Skin of body (tissue), 2 donors: ENCODE results near the gene GUCY2D. TPM values are rescaled to one million over a fixed set of nuclear protein-coding genes. Genes with fewer than 3 reads are reported as not detected.
A peak's percentile ranks its signal among the peaks of the same experiment; 100 is the strongest.
"Not testable (repeated sequence)": the region's sequence is repeated elsewhere in the genome, so short reads cannot be mapped to it uniquely, and the experiment has no call there.

ENCODE experiments used
- DNase-seq: peaks from one replicate; lab custom pipeline; 2025; lab: John Stamatoyannopoulos, UW
- total RNA-seq: library from RNA; depleted of rRNA; stranded (reverse); fragments of >200 nt; gene quantifications from one replicate; pipeline ENCODE4 v1.2.3, GENCODE V29; 2014

Gene GUCY2D
- 0.39 TPM for total RNA-seq

DNA sequence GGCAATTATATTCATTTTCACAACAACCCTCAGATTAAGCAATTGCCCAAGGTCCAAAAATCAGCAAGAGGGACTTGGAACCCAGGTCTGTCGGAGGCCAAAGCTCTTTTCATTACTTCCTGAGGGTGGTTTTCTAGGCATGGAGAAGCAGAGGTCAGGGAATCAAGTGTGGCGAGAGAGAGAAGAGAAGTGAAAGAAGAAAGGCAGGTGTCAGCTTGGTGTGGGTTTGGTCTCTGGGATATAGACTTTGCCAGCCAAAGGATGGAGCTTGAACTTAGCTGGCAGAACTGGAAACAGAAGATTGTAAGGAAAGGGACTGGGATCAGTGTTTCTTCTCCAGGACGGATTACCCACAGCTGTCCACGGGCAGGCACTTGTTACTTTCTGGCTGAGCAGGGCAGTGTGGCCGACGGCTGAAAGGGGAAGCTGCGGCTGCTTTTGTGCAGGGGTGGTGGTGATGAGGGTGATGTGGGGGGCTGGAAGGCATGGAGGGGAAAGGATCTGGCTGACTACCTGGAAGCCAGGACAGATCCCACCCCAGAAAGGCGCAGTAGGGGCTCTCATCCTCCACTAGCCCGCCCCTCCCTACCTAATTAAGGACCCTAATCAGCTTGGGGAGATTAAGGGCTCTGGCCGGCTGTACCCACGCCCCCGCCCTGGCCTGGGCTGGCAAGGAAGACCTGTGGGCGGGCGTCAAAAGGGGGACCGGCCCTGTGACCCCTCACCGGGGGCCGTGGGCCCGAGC lies at the start of gene GUCY2D:
TSS of gene GUCY2D (plus strand) at position 640 of the 745 bp plus-strand sequence. CDS start 433 bp downstream, outside the sequence.
- DNase-seq, result no peak

DNA sequence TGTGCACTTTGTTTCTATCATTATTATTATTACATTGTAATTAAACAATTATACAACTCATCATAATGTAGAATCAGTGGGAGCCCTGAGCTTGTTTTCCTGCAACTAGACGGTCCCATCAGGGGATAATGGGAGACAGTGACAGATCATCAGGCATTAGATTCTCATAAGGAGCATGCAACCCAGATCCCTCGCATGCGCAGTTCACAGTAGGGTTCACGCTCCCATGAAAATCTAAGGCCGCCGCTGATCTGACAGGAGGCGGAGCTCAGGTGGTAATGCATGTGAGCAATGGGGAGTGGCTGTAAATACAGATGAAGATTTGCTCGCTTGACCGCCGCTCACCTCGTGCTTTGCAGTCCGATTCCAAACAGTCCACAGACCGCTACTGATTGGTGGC lies 49.1 kb upstream of the GUCY2D start:
- not testable (repeated sequence) for DNase-seq

GRCh38 chr17:7955414-7956227 lies 46.8 kb upstream of the GUCY2D start:
- no peak for DNase-seq

DNA sequence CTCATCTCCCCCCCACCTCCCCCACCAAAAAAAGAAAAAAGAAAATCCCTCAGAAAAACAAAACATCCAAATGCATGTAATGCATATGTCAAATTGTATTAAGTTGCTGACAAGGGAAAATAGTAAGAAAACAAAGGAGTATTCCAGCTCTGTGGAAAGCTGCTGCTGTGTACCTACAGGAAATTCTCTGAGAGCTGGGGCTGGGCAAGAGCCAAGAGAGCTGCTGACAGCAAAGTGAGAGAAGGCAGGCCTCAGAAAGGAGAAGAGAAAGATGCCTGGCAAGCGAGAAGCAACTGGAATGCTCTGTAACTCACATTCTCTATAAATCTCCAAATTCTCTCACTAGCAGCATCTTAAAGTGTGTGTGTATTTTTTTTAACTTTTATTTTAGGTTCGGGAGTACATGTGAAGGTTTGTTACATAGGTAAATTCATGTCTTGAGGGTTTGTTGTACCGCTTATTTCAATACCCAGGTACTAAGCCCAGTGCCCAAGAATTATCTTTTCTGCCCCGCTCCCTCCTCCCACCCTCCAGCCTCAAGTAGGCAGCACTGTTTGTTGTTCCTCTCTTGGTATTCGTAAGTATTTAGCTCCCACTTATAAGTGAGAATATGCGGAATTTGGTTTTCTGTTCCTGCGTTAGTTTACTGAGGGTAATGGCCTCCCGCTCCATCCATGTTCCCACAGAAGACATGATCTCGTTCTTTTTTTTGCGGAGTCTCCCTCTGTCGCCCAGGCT lies 46.0 kb upstream of the GUCY2D start:
- DNase-seq, result no peak

DNA sequence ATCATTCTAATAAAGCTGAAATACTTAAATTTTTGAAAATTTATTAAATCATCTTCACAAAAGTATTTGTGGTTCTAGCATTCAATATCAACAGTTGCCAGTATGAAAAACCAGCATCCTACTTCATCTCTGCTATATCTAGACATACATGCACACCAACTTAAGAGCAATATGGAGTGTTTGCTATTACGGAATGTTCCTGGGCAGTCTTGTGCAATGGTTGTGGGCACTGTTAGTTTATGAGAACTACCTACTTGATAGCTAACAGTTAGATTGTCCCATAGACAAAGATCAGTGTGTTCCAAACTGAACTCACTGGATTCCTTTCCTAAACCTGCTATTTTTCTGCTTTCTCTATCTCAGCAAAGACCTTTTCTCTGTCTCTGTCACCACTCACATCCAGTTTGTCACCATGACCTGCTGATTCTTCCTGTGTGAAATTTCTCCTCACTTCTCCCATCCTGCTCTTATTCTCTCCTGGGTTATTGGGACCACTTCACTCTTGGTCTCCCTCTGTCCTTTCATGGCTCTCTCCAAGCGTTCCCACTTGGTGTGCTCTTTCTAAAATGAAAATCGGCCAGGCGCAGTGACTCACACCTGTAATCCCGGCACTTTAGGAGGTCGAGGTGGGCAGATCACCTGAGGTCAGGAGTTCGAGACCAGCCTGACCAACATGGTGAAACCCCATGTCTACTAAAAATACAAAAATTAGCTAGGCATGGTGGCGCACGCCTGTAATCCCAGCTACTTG lies 42.7 kb upstream of the GUCY2D start:
- no peak for DNase-seq

DNA sequence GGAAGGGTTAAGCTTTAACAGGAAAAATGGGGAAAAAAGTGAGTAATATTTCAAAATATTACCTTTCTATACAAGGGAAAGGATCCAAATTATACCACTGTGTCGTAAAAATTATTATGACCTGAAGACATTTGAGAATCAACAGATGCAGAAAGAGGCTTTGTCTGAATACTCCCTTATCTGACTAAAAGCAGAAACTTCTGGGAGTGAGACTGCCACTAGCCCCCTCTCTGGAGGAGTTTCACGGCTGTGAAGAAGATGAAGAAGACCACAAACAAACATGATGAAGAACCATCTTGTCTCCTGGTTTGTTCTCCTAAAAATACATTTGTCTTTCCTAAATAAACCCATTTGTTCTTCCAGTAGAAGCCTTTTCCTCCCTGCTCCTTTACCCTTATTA lies 41.0 kb upstream of the GUCY2D start:
- no peak for DNase-seq

DNA sequence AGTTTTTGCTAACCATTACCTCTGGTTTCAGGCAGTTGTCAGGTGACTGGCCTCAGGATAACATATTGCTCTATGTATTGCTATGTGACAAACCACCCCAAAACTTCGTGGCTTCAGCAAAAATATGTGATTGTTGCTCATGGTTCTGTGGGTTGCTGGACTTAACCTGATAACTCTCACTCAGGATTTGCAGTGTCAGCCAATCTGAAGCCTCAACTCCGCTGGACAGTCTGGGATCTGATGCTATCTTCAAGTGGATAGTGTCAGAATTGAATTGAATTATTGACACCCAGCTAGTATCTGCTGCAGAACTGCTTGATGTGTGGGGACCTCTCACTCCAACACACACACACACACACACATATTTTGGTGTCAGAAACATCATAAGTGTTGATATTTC lies 34.7 kb upstream of the GUCY2D start:
- DNase-seq, result no peak

DNA sequence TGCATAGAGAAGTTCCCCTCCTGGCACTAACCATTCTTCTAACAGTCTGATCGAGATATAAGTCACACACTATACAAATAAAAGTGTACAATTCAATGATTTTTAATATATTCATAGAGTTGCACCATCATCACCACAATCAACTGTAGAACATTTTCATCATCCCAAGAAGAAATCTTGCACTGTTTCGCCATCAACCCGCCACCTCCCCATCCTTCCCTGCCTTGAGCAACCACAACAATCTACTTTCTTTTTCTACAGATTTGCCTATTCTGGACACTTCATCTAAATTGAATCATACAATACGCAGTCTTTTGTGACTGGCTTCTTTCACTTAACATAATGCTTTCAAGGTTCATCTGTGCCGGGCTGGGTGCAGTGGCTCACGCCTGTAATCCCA lies 33.0 kb upstream of the GUCY2D start:
- DNase-seq, result no peak

- DNase-seq, result no peak
Measured at GRCh38 chr17:7971651-7972050, 30.8 kb upstream of the GUCY2D start.

DNA sequence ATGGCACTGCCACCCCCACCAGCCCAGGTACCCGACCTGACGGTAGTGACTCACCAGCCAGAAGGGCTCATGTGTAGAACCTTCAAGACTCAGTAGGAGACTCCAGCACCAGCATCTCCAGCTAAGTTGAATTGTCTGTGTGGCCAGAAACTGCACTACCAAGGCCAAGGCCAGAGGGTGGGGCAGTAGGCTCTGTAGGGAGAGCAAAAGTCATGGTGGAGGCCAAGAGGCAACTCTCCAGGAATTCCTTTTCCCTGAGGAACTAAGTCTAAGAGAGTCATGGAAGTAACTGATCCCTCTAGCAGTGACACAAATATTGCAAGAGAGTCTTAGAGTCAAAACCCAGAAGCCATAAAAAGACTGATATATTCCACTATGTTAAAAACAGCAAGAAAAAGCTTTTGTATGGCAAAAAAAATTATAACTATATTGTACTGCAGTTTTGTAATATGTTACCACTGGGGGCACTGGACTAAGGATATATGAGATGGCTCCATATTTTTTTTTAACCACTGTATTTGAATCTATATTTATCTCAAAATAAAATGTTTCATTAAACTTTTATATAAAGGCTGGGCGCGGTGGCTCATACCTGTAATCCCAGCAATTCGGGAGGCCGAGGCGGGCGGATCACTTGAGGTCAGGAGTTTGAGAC lies 30.2 kb upstream of the GUCY2D start:
- DNase-seq, result no peak

GRCh38 chr17:7974638-7975131 lies 27.7 kb upstream of the GUCY2D start:
- DNase-seq, result no peak

DNA sequence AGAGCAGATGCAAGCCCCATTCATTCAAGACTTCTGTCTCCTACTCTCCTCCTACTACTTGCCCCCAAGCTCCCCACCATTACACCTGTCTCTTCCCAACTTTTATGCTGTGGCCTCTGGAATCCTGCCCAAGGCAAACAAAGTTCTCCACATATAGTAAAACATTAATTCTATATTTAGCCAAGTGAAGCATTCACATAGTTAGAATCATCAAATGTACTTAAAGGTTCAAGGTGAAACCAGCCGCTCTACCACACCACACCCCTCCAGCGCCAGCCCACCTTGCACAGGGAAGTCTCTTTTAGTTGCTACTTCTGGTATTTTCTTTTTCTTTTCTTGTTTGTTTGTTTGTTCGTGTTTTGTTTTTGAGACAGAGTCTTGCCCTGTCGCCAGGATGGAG lies 25.4 kb upstream of the GUCY2D start:
- DNase-seq, result no peak

DNA sequence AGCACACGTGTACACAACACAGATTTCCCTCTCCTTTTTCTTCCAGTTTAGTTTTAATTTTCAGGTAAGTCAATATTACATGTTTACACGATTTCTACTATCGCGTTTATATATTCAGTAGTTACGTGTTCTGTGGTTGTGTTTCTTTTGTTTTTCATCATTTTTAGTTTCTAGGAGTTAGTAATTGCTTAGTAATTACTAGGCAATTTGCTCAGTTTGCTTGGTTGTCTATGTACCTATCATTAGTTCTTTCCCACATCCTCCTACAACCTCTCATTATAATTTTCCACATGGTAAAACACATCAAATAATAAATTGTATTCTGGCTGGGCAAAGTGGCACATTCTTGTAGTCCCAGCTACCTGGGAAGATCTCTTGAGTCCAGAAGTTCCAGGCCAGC lies 24.6 kb upstream of the GUCY2D start:
- no peak for DNase-seq

- no peak for DNase-seq
Measured at GRCh38 chr17:7982173-7982572, 20.2 kb upstream of the GUCY2D start.

- no peak for DNase-seq
Measured at GRCh38 chr17:7982666-7983065, 19.7 kb upstream of the GUCY2D start.

DNA sequence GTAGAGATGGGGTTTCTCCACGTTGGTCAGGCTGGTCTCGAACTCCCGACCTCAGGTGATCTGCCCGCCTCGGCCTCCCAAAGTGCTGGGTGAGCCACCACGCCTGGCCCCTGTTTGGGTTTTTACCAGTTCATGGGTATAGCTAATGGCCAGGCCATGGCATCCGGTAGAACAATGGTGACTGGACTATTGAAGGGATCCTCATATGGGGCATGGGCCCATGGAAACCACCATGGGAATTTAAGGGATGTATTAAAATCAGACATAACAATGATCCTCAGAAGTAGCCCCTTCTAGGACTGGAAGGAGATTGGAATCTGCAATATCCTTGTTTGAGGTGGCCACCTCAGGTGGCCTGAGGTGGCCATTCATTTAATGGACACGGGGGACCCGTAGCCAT lies 17.5 kb upstream of the GUCY2D start:
- DNase-seq, result no peak

- DNase-seq, result no peak
Measured at GRCh38 chr17:7987112-7987893, 15.1 kb upstream of the GUCY2D start.

DNA sequence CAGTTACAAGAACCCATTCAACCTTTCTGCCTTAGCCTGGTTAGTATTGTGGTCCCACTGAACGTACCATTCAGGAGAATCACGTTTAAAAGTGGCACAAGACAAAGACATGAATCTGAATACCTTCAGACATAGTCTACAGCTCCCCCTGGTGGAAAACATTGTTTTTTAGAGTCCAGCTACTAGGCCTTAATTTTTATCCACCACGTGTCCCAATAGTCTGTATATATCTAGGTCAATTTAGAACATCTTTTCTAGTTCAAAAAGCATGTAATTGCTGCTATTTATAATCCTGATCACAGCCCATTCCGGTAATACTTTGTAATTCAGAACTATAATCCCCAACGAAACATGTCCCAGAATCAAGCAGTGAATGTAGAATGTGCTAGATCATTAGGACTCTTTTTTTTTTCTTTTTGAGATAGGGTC lies 13.7 kb upstream of the GUCY2D start:
- DNase-seq, result peak; percentile 78

DNA sequence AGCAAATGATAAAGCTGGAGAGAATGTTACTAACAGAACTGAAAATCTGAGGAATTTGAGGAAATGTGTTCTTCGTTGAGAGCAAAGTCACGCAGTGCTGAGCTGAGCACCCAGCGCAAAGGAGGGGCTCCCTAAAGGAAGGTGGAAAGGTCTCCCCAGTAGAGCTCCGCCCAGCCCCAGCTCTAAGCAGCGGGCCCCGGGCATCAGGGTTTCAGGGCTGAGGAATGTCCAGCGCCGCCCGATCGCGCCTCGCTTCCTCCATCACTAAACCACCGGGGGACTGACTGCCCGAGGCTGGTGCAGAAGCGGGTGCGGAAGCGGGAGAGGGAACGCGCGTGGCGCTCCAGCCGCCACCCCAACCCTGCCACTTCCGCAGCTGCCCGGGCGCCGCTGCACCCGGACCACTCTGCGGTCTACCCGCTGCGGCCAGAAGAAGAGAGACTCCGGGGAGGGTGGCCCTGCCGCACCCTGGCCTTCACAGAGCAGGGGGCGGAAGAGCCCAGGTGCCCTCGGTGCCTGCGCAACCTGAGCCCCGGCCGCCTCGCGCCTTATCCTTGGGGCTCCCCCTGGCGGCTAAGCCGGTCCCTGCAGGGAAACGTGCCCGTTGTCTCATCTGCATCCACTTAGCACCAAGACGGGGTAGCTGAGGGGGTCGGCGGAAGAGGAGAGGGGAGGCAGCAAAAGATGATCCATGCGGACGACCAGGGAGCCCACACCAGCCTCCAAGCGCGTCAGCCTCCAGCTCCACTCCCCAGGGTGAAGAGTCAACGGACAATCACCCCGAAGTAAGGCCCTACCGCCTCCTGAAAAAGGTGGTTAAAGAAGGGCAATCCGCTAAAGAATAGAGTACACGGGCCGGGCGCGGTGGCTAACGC lies 12.4 kb upstream of the GUCY2D start:
- peak; percentile 52 for DNase-seq
